ENCODE measurements around the gene VPS13D.

- no peak for TF ChIP-seq MAX (IDR thresholded peaks at IDR 0.05)
- no peak for TF ChIP-seq RAD21 (IDR thresholded peaks at IDR 0.05; ENCODE audit: low read depth)
- no peak for TF ChIP-seq TAF1 (IDR thresholded peaks at IDR 0.05; ENCODE audit: low read depth)
- TF ChIP-seq EGR1 (IDR thresholded peaks at IDR 0.05) = no peak
- TF ChIP-seq CREB1 (IDR thresholded peaks at IDR 0.05; ENCODE audit: low read depth) = no peak
- TF ChIP-seq ZBTB7A (IDR thresholded peaks at IDR 0.05; ENCODE audit: low read depth) = no peak
- no peak for TF ChIP-seq NFIC (IDR thresholded peaks at IDR 0.05)
Measured at GRCh38 chr1:12515234-12515633, 285.4 kb downstream of the VPS13D start.
